CD4-positive, alpha-beta T cell treated with Interleukin-21 for 1 hour (primary cell): ENCODE results near the gene HCK.
"Not testable (repeated sequence)": the region's sequence is repeated elsewhere in the genome, so short reads cannot be mapped to it uniquely, and the experiment has no call there.

Experiments used
- DNase-seq: peaks from one replicate; pipeline ENCODE4 v3.0.0-alpha.2; 2020

The HCK gene

DNA sequence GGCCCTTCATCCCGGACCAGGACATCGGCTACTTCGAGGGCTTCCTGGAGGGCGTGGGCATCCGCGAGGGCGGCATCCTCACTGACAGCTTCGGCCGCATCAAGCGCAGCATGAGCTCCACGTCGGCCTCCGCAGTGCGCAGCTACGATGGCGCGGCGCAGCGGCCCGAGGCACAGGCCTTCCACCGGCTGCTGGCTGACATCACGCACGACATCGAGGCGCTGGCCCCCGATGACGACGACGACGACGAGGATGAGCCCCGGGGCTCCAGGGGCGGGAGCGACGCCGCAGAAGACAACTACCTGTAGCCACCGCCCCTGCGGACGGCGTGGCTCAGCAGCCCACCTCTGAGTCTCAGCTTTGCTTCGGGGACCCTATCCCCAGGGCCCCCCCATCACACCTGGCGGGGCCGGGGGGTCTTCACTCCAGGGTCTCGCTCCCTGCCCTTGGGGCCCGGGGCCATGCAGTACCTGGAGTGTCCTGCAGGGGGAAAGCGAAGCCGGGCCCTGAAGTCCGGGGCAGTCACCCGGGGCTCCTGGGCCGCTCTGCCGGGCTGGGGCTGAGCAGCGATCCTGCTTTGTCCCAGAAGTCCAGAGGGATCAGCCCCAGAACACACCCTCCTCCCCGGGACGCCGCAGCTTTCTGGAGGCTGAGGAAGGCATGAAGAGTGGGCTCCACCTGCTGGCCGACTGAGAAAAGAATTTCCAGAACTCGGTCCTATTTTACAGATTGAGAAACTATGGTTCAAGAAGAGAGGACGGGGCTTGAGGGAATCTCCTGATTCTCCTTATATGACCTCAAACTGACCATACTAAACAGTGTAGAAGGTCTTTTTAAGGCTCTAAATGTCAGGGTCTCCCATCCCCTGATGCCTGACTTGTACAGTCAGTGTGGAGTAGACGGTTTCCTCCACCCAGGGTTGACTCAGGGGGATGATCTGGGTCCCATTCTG, 20.8 kb upstream of the HCK start:
- DNase-seq, result peak; percentile 52

DNA sequence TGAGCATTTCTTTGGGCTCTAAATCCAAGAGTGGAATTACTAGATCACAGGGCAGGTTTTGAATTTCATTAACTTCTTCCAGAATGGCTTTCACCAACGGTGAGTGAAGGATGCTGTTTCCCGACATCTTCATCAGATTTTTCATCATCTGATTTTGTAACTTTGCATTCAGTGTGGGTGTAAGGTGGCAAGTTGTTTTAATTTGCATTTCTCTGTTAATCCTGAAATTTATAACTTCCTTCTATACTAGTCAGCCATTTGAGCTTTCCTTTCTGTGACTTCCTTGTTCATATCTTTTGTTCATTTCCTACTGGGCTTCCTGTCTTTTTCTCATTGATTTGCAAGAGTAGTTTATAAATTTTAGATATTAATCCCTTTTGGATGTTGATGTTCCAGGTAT, 18.7 kb upstream of the HCK start:
- DNase-seq, result no peak

DNA sequence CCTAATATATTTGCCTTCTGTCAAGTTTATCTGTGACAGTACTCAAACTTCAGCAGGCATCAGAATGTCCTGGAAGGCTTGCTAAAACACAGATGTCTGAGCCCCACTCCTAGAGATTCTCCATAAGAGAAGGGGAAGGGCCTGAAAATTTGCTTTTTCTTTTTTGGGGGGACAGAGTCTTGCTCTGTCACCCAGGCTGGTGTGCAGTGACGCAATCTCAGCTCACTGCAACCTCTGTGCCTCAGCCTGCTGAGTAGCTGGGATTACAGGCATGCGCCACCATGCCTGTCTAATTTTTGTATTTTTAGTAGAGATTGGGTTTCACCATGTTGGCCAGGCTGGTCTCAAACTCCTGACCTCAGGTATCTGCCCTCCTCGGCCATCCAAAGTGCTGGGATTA, 18.3 kb upstream of the HCK start:
- not testable (repeated sequence) for DNase-seq

DNA sequence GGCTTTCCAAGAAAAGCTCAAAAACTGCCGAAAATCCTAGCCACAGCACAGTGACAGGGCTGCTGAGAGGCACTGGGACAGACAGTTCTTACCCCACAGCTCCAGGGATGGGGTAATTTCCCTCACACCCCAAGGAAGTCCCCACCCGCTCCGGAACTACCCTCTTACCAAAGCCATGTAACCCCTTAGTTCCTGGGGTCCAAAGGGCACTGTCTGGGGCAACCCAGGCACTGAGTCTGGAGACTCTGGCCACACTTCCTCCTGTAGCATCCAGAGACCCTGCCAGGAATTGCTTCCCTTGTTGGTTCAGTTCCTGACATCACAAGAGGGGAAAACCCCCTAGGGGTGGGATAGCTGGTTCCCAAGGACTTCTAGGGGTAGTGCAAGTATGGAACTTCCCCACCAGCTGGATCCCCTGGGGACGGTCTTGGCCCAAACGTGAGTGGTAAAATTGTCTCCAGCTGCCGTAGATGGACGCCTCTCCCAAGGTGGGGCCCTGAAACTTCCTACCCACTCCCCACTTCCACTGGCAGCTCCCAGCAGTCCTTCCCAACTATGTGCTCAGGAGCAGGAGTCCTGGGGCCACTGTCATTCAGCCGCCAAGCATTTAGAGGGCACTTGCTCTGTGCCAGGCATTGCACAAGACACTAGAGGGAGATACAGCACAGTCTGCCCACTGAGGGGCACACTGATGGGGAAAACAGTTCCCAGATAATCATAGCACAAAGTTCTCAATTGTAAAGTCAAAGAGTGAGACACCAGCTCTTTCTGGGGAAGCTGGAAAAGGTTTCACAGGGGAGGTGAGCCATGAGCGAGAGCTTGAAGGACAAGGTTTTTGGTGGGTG, 17.2 kb upstream of the HCK start:
- peak; percentile 9 for DNase-seq

DNA sequence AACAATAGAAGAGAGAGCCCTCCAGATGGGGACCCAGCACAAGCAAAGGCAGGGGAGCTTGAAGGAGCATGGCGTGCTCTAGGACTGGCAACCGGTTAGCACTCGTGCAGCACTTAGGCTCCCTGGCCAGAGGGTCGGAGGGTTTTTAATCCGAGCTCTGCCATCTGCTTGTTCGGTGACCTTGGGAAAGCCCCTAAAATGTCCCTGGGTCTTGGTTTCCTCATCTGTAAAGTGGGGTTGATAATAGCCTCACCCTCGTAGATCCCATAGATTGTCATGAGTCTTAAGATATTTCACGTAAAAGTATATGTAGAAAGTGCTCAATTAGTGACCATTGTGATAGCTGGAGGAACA, 16.6 kb upstream of the HCK start:
- DNase-seq, result no peak

DNA sequence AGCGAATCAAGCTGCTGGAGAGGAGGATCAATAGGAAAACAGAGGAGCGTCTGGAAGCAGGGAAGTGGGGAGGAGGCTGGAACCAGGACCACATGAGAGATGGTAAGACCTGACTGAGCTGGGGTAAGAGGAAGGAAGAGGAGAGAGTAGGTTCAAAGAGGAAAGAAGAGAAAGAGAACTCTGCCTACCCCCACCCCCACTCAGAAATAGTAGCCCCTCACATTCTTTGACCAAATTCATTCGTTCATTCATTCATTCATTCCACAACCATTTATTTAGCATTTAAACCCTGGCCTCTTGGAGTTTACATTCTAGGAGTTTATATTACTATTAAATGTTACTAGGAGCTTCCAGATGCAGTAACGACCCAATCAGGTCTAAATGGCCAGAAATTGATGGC, 15.8 kb upstream of the HCK start:
- DNase-seq, result no peak

DNA sequence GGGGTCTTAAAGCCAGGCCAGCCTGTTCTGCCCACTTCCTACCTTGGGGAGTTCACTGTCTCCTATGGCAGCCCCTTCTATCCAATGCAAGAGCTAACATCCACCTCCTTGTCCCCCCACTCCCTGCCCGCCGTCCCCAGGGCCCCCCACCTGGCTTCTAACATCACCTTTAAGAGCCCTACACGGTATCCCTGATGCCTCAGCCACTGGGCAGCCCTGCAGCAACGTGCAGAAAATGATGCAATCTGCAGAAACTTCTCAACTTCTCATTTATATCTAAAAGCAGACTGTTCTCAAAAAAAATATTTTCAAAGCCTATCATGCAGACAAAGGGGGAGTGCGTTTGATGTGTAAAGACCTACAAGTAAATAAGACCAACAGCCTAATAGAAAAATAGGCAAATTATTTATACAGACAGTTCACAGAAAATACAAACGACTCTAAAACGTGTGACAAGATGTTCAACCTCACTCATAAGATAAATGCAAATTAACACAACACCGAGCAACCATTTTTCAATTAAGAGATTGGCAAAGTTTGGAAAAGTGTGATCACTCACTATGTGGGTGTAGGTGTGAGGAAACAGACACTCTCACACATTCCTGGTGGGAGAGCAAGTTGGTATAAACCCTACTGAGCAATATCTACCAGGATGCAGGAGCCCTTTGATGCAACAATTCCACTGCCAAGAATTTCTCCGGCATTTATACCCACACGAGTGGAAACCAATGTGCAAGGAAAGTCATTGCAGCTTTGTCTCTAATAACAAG, 15.1 kb upstream of the HCK start:
- no peak for DNase-seq

DNA sequence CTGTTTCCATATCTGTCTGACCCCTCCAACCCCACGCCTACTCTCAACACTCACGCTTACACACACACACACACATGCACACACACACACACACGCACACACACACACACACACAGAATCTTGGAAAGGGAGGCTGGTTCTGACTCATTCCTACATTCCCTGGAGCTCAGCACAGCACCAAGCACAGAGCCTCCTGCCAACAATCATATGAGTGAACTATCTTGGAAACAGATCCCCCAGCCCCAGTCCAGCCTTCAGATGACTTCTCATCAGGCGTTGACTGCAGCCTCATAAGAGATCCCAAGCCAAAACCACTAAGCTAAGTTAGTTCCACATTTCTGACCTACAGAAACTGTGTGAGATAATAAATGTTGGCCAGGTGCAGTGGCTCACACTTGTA, 14.1 kb upstream of the HCK start:
- DNase-seq, result no peak

DNA sequence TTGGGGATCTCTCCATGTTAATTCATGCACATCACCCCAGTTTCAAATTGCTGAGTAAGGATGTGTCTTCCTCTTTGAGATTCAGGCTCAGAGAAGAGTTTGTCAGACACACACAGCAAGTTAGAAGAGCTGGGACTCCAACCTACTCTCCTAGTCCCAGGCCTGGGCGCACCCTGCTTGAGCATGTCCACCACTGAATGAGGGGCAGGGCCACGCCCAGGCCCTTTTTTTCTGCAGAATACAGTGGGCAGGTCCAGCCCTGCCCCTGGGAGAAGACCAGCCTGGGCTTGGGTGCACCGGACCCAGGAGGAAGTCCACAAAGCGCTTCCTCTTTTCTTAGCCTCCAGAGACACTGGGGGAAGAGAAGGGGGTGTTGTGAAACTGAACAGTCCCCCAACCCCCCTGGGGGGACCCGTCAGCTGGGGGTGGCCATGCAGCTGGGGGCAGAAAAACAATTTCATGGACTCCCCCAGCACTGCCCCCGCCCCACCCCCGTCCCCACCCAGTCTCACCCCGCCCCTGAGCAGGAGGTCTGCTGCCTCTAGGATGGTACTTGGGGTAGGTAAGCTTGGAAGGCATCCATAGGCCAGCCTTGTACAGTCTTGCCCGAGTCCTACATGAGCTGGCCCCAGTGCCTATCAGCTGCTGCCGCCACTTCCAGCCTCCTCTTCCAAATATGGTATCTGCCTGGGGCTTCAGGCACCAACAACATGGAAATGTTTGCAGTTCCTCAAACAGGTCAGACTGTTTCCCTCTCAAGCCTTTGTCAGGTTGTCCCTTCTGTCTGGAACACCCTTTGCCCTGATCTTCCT, 11.7 kb upstream of the HCK start:
- DNase-seq, result peak; percentile 13

DNA sequence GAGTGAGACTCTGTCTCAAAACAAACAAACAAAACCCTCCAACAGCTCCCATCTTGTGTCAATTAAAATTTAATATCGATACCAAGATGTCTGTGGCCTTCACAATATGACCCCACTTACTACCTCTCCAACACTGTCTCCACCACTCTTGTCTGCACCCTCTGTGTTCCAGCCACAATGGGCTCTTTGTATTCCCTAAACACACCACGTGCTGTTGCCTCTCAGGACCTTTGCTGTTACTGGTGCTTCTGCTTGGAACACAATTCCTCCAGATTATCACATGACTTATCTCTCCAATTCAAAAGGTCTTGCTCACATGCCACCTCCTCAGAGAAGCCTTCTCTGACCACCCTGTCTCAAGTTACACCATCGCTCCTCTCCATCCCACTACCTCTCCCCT, 6.0 kb upstream of the HCK start:
- DNase-seq, result no peak

DNA sequence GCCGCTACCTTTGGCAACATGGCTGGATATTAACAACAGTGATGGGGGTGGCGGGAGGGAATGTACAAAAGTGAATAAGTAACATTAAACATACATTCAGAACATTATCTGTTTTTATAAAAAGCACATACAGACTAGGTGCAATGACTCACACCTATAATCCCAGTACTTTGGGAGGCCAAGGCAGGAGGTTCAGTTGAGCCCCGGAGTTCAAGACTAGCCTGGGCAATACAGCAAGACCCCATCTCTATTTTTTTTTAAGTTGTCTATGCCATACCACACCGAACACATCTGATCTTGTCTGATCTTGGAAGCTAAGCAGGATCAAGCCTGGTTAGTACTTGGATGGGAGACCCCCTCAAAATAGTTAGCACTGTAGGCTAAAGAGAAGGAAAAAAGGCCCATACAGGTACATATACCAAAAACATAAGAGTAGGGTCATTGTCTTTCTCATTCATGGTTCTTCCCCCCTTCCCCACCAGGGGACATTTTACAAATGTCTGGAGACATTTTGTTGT, 1.7 kb upstream of the HCK start:
- no peak for DNase-seq

DNA sequence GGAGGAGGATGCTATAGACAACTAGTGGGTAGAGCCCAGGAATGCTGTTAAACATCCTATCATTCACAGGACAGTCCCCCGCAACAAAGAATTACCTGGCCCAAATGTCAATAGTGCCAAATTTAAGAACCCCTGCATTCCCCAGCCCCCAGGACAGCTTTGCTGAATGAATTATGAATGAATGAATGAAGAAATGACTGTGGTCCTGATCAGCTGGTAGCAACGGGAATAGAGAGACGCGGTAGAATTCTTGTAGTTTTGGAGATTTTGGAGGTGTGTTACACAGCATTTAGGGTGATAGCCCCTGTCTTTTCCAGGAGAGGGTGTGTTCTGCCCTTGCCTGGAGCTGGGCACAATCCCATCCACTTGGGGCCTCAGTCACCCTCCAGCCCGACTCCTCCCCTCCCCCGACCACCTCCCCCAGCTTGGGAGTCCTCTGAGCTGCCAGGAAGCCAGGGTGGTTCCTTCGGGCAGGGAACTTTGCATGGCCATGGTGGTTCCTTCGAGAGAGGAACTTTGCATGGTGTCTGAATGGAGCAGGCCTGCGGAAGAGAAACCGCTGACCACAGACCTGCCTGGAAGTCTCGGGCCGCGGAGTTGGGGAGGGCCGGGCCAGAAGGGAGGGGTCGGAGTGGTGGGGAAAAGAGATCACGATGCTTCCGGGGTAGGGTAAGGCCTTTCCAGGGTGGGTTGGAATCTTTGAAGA, 1.0 kb upstream of the HCK start:
- DNase-seq, result peak; percentile 24

DNA sequence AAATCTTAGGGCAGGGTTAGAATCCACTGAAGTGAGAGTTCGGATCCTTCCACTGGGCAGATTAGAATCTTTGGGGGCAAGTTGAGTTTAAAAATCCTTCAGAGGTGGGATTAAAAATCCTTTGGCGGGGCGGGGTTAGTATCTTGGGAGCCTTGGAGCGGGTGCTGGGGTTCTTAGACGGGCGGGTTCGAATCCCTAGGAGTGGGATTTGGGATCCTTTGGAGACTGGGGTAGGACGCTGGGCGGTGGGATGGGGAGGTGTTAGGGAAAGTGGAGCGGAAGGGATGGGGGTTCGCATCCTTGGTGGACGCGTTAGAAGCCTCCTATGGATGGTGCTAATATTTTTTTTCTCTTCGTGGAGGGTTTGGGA, 337 bp upstream of the HCK start:
- no peak for DNase-seq

DNA sequence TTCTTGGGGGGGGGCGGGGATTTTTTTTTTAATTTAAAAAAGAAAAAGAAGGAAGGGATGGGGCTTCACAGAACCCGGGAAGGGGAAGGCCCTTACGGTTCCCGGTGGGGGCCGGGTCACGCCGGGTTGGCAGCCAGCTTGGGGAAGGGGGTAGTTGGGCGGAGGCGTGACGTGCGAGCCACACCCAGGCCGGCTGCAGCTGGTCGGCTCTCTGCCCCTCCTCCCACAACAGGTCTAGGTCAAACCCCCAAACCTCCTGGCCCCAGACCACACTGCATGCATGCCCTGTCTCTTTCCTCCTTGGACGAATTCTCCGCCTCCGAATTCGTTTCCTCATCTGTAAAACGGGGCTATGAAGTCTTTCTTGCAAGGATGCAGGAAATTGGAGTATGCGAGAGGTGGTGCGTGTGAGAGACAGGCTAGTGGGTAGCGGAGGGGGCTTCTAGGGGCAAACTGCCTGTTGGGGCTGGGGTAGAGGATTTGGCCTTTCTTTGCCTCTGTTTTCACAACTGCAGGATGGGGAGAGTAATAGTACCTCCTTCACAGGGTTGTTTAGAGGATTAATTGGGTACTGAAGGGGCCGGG, 828 bp downstream of the HCK start:
- peak; percentile 41 for DNase-seq

DNA sequence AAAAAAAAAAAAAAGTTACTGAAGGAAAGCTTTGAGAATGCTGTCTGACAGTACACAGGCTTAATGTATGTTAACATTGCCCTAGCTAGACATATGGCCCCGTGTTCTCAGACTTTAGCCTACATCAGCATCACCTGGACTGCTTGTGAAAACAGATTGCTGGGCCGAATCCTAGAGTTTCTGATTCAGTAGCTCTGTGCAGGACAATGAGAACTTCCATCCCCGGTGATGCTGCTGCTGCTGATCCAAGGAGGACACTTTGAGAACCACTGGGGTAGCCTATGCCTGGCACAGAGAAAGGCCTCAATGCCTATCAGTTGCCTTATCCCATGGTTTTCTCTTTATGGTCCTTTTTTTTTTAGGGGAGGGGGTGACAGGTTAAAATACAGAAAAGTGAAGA, 1.6 kb downstream of the HCK start:
- no peak for DNase-seq

DNA sequence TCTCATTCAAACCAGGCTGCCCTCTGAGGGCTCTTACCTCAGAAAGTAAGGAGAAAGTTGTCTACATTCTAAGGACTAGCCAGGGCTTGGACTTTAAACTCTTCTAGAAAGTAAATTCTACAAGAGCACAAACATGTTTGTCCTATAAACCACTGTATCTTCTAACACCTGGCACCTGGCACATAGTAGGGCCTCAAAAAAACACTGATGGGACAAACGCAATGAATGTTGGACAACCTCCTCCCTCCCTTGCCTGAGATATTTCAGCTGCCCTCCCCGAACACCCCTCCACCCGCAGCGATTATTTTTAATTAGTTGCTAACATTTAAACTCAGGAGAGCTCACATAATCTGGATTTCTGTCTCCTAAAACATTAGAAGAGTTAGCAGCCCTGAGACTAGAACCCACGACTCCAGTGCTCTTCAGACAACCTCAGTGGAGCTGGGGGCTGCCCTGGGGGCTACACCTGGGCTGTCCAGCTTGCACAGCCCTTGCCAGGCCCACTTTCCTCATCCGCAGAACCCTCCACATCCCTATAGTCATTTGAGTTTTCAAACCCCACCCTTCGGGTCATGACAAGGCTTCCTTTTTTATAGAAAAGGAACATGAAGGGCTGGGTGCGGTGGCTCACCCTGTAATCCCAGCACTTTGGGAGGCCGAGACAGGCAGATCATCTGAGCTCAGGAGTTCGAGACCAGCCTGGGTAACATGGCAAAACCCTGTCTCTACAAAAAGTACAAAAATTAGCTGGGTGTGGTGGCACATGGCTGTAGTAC, 4.9 kb downstream of the HCK start:
- no peak for DNase-seq

DNA sequence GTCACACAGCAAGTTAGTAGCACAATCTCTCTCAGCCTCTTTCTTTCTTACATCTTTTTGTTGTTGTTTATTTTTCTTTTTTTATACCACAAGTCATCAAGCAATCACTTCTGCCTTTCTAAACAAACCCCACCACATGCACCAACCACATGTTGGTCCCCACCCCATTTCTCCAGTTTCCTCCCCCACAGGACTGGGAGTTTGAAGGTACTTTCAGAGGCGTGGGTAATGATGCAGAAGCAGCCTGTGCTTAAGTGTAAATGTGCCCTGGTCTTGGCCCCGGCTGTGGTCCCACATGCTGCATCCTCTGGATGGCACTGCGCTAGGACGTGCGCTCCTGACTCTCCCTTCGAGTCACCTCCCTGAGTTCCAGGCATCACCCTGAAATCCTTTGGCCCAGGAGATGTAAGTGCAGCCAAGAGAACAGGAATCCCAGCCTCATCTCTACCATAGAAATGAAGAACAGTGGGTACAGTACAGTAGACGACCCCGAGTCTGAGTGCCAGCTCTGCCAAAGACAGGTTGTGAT, 5.7 kb downstream of the HCK start:
- no peak for DNase-seq

DNA sequence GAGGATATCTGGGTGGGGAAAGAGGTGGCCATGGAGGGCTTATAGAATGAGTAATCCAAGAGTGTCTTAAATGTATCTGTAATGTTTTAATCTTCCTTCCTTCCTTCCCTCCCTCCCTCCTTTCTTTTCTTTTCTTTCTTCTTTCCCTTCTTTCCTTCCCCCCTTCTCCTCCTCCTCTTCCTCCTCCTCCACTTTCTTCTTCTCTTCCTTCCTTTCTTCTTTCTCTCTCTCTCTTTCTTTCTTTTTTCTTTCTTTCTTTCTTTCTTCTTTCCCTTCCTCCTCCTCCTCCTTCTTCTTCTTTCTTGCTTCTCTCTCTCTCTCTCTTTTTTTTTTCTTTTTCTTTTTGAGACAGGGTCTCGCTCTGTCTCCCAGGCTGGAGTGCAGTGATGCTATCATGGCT, 7.1 kb downstream of the HCK start:
- no peak for DNase-seq

DNA sequence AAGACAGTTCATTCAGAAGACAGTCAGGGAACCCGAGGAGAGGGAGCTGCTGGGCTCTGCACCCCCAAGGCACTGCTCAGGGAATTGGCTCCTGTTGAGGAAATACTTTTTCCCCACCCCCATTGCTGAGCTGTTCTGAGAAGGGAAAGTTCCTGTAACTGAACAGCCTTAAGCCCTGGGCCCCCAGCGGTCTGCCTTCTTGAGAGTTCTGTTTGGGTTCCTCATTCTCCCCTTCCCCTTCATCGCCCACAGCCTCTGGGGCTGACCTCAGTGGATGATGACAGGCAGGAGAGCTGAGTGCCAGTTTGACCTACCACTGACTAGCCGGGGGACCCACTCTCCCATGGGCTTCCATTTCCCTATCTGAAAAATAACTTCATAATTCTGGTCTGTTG, 10.7 kb downstream of the HCK start:
- peak; percentile 38 for DNase-seq

DNA sequence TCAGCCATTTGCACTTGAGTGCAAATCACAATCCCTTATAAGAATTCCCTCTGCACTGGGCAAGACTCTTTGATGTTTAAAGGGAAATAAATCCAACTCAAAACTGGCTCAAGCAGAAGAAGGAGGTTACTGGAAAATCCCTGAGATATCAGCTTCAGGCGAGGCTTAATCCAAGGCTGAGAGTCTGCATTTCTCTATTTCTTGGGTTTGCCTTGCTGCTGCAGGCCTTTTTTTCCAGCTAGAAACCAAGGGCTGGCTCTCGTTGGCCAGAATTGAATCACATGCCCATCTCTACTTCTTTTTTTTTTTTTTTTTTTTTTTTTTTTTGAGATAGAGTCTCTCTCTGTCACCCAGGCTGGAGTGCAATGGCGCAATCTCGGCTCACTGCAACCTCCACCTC, 11.7 kb downstream of the HCK start:
- no peak for DNase-seq
